IPS-18c (cell line): ENCODE data around the gene CLDN10.
"Not testable (repeated sequence)": the region's sequence is repeated elsewhere in the genome, so short reads cannot be mapped to it uniquely, and the experiment has no call there.

Experiments used
- H3K4me3 ChIP-seq: 2 replicates; pipeline ENCODE4 v1.7.0; 2013; ENCODE audit warnings: low read depth, mild to moderate bottlenecking, low read length, moderate library complexity; ENCODE audit not compliant: insufficient read depth
- H3K9me3 ChIP-seq: one replicate; pipeline ENCODE4 v1.6.1; 2013; ENCODE audit warnings: mild to moderate bottlenecking, low read length, moderate library complexity; ENCODE audit not compliant: control insufficient read depth, insufficient read depth

Gene CLDN10

GRCh38 chr13:95533545-95534160, 18.9 kb upstream of the CLDN10 start:
- Histone ChIP-seq H3K4me3 (no peak overlapping the region), H3K9me3 (no peaks in the 10 kb centered on the region)

- no peak overlapping the region for H3K4me3 ChIP-seq
- H3K9me3 ChIP-seq: no peaks in the 10 kb centered on the region
Measured at GRCh38 chr13:95535243-95535642, 17.3 kb upstream of the CLDN10 start.

- no peaks in the 10 kb centered on the region for H3K9me3 ChIP-seq
Measured at GRCh38 chr13:95536632-95537241, 15.8 kb upstream of the CLDN10 start.

GRCh38 chr13:95540888-95541287, 11.6 kb upstream of the CLDN10 start:
- no peak overlapping the region for H3K4me3 ChIP-seq
- no peaks in the 10 kb centered on the region for H3K9me3 ChIP-seq

More at GRCh38 chr13:95536632-95537241, 15.8 kb upstream of the CLDN10 start:
- H3K4me3 ChIP-seq: no peak overlapping the region

- H3K4me3 ChIP-seq: no peak overlapping the region
- H3K9me3 ChIP-seq: no peaks in the 10 kb centered on the region
Measured at GRCh38 chr13:95541308-95541707, 11.2 kb upstream of the CLDN10 start.

GRCh38 chr13:95541911-95542474, 10.5 kb upstream of the CLDN10 start:
- no peaks in the 10 kb centered on the region for H3K9me3 ChIP-seq
- no peak overlapping the region for H3K4me3 ChIP-seq

GRCh38 chr13:95544293-95544692, 8.2 kb upstream of the CLDN10 start:
- Histone ChIP-seq H3K4me3 (no peak overlapping the region), H3K9me3 (no peaks in the 10 kb centered on the region)

GRCh38 chr13:95546919-95547318, 5.6 kb upstream of the CLDN10 start:
- Histone ChIP-seq H3K9me3 (no peaks in the 10 kb centered on the region), H3K4me3 (no peak overlapping the region)

GRCh38 chr13:95547531-95548167, 4.9 kb upstream of the CLDN10 start:
- Histone ChIP-seq H3K4me3 (no peak overlapping the region), H3K9me3 (no peaks in the 10 kb centered on the region)

GRCh38 chr13:95552208-95552538, 347 bp upstream of the CLDN10 start:
- Histone ChIP-seq H3K4me3 (peak overlapping the region; percentile 63; the same call in 1 of the 2 replicates), H3K9me3 (no peaks in the 10 kb centered on the region)

- Histone ChIP-seq H3K9me3 (no peaks in the 10 kb centered on the region), H3K4me3 (peak overlapping the region; percentile 63)
Measured at GRCh38 chr13:95553581-95554385, 1.3 kb downstream of the CLDN10 start.

- no peak overlapping the region for H3K4me3 ChIP-seq
- no peaks in the 10 kb centered on the region for H3K9me3 ChIP-seq
Measured at GRCh38 chr13:95557013-95557412, 4.5 kb downstream of the CLDN10 start.

GRCh38 chr13:95559100-95559499, 6.6 kb downstream of the CLDN10 start:
- H3K4me3 ChIP-seq: no peak overlapping the region
- no peaks in the 10 kb centered on the region for H3K9me3 ChIP-seq

- no peak overlapping the region for H3K4me3 ChIP-seq
Measured at GRCh38 chr13:95560387-95560786, 7.9 kb downstream of the CLDN10 start.

GRCh38 chr13:95564091-95564490, 11.6 kb downstream of the CLDN10 start:
- Histone ChIP-seq H3K4me3 (no peak overlapping the region), H3K9me3 (no peaks in the 10 kb centered on the region)

More at GRCh38 chr13:95560387-95560786, 7.9 kb downstream of the CLDN10 start:
- H3K9me3 ChIP-seq: no peaks in the 10 kb centered on the region

- Histone ChIP-seq H3K4me3 (no peak overlapping the region), H3K9me3 (no peaks in the 10 kb centered on the region)
Measured at GRCh38 chr13:95564733-95565291, 12.3 kb downstream of the CLDN10 start.

- H3K9me3 ChIP-seq, H3K4me3 ChIP-seq: not testable (repeated sequence)
Measured at GRCh38 chr13:95565758-95566157, 13.2 kb downstream of the CLDN10 start.
